ENCODE data around the gene DZIP1L. TPM values are rescaled to one million over a fixed set of nuclear protein-coding genes. Genes with fewer than 3 reads are reported as not detected.
A peak's percentile ranks its signal among the peaks of the same experiment; 100 is the strongest.

DZIP1L gene
- total RNA-seq, 1 donor from 2014 or later: 19.0 TPM

- DNase-seq (ENCODE audit: low read depth) (no peak), FAIRE-seq (no peak)
- no peaks in the 10 kb centered on the region for H3K79me2 ChIP-seq (ENCODE audit: insufficient read depth, low read length)
Measured at GRCh38 chr3:138051947-138052802, 63.2 kb downstream of the DZIP1L start.

GRCh38 chr3:138049157-138049919 lies 66.1 kb downstream of the DZIP1L start:
- Histone ChIP-seq H3K4me2 (ENCODE audit: low read length) (peak overlapping the region; percentile 45), H2AFZ (ENCODE audit: low read depth, low read length) (no peak overlapping the region), H3K9me3 (ENCODE audit: insufficient read depth, low read depth, low read length) (no peaks in the 10 kb centered on the region), H3K4me3 (ENCODE audit: insufficient read depth, low read depth, low read length) (no peak overlapping the region), H3K4me1 (ENCODE audit: insufficient read depth, low read length) (peaks cover 12% of the 10 kb centered on the region), H3K27ac (ENCODE audit: low read depth, low read length) (peak overlapping the region; percentile 79), H3K36me3 (ENCODE audit: insufficient read depth, low read length) (no peaks in the 10 kb centered on the region), H3K9ac (ENCODE audit: low read length) (peak overlapping the region; percentile 36), H3K27me3 (ENCODE audit: insufficient read depth, low read length) (no peaks in the 10 kb centered on the region), H3K79me2 (ENCODE audit: insufficient read depth, low read length) (no peaks in the 10 kb centered on the region), H4K20me1 (ENCODE audit: insufficient read depth, low read length) (no peaks in the 10 kb centered on the region)
- Mint-ChIP-seq H3K9me3 (ENCODE audit: unreplicated experiment) (no peaks in the 10 kb centered on the region), H3K27ac (ENCODE audit: unreplicated experiment) (no peak overlapping the region), H3K36me3 (ENCODE audit: low read depth, unreplicated experiment) (peaks cover 22% of the 10 kb centered on the region), H3K27me3 (ENCODE audit: low read depth, unreplicated experiment) (no peaks in the 10 kb centered on the region), H3K4me1 (ENCODE audit: low read depth, unreplicated experiment) (peaks cover 4% of the 10 kb centered on the region), H3K4me3 (ENCODE audit: unreplicated experiment) (no peak overlapping the region)
- FAIRE-seq (no peak), DNase-seq (ENCODE audit: low read depth) (peak; percentile 69)
- TF ChIP-seq EZH2 (IDR thresholded peaks at IDR 0.05; ENCODE audit: insufficient read depth, low read length) (no peak), CTCF (IDR thresholded peaks at IDR 0.05; ENCODE audit: insufficient read depth, low read depth, low read length) (no peak)

More at GRCh38 chr3:138051947-138052802, 63.2 kb downstream of the DZIP1L start:
- Histone ChIP-seq H3K4me2 (ENCODE audit: low read length) (no peak overlapping the region), H3K9me3 (ENCODE audit: insufficient read depth, low read depth, low read length) (no peaks in the 10 kb centered on the region), H3K4me1 (ENCODE audit: insufficient read depth, low read length) (peaks cover 12% of the 10 kb centered on the region), H3K4me3 (ENCODE audit: insufficient read depth, low read depth, low read length) (no peak overlapping the region), H3K9ac (ENCODE audit: low read length) (no peak overlapping the region), H2AFZ (ENCODE audit: low read depth, low read length) (no peak overlapping the region), H3K27me3 (ENCODE audit: insufficient read depth, low read length) (no peaks in the 10 kb centered on the region), H4K20me1 (ENCODE audit: insufficient read depth, low read length) (no peaks in the 10 kb centered on the region), H3K27ac (ENCODE audit: low read depth, low read length) (no peak overlapping the region), H3K36me3 (ENCODE audit: insufficient read depth, low read length) (no peaks in the 10 kb centered on the region)
- Mint-ChIP-seq H3K27me3 (ENCODE audit: low read depth, unreplicated experiment) (no peaks in the 10 kb centered on the region), H3K27ac (ENCODE audit: unreplicated experiment) (no peak overlapping the region), H3K4me1 (ENCODE audit: low read depth, unreplicated experiment) (peaks cover 1% of the 10 kb centered on the region), H3K9me3 (ENCODE audit: unreplicated experiment) (no peaks in the 10 kb centered on the region), H3K36me3 (ENCODE audit: low read depth, unreplicated experiment) (peaks cover 11% of the 10 kb centered on the region), H3K4me3 (ENCODE audit: unreplicated experiment) (no peak overlapping the region)
- peak; percentile 75 for TF ChIP-seq CTCF (IDR thresholded peaks at IDR 0.05; ENCODE audit: insufficient read depth, low read depth, low read length)
- no peak for TF ChIP-seq EZH2 (IDR thresholded peaks at IDR 0.05; ENCODE audit: insufficient read depth, low read length)
